GM19351 (cell line): ENCODE measurements around the gene TPSG1.
"Not testable (repeated sequence)": the region's sequence is repeated elsewhere in the genome, so short reads cannot be mapped to it uniquely, and the experiment has no call there.

Experiments used
- ATAC-seq: cut with Tn5 transposase; IDR thresholded peaks from one replicate; pipeline ENCODE4 v1.9.1; 2021; ENCODE audit warnings: mild to moderate bottlenecking, moderate library complexity; ENCODE audit not compliant: unreplicated experiment

The TPSG1 gene

DNA sequence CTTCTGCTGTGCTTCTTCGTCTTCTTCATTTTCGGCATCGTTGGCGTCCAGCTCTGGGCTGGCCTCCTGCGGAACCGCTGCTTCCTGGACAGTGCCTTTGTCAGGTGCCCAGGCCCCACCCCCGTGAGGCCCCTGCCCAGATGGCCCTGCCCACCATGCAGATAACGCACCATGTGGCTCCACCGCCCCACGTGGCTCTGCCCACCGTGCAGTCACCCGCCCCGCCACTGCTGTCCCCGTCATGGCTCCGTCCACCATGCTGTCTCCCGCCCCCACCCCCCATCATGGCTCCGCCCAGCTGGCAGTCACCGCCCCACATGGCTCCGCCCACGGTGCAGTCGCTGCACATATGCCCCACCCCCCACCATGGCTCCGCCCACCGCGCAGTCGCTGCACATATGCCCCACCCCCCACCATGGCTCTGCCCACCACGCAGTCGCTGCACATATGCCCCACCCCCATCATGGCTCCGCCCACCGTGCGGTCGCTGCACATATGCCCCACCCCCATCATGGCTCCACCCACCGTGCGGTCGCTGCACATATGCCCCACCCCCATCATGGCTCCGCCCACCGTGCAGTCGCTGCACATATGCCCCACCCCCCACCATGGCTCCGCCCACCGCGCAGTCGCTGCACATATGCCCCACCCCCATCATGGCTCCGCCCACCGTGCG lies 26.3 kb downstream of the TPSG1 start:
- ATAC-seq = not testable (repeated sequence)

DNA sequence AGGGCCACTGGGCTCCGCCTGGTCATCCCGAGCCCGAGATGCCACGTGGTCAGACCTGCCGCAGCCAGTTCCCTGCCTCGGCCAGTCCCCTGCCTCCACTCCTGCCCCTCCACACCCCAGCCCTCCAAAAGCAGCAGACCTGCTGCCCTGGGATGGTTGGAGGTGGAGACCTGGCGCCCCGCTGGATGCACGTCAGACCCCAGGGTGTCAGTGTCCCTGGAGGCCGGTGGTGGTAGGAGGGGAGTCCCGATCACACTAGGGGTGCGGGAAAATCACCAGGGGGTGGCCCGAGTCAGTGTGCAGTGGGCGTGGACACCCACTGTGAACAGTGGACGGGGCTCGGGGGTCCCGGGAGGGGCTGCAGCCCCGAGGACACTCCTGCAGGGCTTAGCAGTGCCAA lies 26.9 kb downstream of the TPSG1 start:
- ATAC-seq = no peak

DNA sequence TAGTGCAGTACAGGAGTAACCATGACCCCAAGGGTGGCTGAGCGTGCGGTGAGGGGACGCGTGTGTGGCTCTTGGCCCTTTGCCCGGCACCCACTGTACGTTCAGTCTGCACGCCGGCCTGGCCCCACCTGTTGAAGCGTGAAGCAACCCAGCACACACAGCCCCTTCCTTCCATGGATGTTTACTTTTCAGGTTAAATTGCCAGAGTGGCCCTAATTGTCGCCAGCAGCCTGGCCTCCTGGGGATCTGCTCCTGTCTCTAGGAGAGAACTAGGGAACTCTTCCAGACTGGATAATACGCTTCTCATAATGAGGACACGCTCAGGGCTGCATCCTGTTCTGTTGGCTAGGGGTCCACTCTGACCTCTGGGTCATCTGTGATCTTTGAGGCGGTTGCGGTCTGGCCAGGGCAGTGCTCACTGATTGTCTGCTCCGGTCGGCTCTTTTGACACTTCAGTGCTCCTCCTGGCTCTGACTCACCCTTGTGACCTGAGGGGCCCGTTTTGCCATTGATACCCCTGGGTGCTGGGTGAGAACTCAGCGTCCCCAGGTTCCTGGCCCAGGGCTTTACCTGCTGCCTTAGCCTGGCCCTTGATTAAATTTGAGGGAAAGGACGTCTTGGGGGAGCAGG lies 27.7 kb downstream of the TPSG1 start:
- no peak for ATAC-seq

DNA sequence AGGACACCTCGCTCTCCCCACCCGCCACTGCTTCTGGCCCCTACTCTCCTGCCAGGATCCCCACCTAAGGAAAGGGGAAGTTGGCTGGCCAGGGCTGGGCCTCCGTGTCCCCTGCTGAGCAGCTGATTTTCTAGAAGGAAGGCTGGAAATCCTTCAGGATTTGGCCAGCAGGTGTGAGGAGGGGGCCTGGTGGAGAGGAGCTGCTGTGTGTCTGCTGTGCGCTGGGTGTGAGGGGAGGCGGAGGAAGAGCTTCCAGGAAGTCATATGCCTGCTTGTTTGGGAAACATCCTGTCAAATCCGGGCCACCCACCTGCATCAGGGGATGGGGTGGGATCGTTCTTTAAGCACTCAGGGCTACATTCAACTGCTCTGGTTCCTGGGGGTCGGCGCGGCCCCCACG lies 28.6 kb downstream of the TPSG1 start:
- ATAC-seq = no peak

DNA sequence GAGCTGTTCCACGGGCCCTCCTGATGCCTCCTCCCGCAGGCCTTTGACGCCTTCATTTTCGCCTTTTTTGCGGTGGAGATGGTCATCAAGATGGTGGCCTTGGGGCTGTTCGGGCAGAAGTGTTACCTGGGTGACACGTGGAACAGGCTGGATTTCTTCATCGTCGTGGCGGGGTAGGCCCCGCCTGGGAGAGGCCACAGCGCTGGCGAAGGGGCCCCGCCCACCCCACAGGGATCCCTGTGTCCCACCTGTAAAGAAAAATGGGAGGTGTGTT lies 29.7 kb downstream of the TPSG1 start:
- no peak for ATAC-seq

DNA sequence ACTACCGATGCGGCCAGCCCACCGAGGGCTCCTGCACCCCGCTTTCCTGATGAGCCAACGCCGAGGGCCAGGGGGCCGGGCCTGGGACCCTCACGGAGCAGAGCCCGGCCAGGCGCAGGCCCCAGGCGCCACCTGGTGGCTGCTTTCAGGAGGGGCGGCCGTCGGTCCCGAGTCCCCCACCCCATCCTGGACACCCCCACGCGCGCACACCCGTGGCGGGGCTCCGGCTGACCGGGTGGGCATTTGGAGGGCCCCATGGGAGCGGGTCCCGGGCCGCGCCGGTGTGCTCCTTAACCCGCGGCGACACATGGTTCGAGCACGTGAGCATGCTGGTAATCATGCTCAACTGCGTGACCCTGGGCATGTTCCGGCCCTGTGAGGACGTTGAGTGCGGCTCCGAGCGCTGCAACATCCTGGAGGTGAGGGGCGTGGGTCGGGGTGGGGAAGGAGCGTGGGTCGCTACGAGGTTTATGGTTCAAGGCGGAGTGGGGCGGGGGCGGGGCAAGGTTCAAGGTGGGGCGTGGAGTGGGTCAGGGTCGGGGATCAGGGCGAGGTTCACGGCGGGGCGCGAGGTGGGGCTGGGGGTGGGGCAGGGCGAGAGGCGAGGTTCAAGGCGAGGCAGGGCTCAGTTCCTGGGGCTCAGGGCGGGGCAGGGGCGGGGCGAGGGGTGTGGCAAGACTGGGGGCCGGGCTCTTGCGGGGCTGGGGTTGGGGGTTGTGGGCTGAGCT lies 30.2 kb downstream of the TPSG1 start:
- no peak for ATAC-seq

DNA sequence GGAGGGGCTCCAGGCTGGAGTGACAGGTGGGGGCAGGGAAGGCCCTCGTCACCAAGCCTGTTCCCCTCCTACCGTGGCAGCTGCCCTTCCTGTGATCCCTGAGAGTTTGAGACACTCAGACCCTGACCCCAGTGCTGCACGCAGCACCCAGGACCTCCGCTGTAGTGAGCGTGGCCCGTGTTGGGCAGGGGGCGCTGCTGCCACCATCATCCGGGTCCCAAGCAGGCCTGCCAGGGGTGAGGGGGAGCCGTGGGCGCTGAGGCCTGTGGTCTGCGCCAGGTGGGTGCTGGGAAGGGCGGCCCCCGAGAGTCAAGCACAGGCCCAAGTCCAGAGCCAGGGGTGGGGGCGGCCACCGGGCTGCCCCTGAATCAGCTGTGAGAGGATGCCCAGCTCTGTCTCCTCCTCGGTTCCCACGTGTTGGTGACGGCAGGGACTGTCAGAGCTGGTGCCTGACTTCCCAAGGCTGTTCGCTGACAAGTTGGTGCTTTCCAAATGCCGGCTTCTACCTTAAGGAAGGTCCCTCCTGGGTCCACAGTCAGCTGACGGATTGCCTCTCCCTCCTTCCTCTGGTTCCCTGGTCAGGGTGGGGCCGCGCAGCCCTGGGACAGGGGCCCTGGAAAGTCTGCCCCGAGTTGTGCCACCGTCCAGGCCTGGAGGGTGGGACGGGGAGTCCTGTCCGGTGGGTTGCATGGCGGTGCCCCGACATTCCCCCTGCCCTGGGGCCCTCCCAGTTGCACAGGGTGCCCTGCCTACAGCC lies 31.1 kb downstream of the TPSG1 start:
- no peak for ATAC-seq

DNA sequence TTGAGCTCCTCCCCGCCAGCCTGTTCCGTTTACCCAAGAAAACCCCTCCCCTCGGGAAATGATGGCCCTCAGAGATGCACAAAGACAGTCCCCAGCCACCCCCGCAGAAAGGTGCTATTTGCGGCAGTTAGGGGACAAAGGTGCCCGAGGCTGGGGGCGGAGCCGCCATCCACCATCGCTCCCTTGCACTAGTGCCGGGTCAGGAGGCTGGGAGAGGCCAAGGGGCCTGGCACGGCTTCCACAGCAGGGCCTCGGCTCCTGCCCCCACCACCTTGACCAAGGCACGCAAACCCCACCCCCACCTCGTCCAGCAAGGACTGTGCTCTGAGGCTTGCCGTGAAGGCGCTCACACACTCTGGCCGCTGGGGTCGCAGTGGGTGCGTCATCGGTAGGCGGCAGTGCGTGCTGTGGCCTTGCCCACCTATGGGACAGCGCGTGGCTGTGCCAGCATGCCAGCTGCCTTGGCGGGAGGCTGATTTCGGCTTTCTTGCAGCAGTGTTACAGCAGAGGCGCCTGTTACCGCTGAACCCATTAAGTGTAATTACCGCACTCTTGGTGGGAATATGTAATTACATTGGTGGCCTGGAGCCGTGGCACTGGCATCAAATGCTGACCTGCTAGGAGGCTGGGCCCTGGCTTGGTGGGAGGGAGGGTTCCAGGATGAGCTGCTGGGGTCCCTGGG lies 31.8 kb downstream of the TPSG1 start:
- ATAC-seq = no peak

DNA sequence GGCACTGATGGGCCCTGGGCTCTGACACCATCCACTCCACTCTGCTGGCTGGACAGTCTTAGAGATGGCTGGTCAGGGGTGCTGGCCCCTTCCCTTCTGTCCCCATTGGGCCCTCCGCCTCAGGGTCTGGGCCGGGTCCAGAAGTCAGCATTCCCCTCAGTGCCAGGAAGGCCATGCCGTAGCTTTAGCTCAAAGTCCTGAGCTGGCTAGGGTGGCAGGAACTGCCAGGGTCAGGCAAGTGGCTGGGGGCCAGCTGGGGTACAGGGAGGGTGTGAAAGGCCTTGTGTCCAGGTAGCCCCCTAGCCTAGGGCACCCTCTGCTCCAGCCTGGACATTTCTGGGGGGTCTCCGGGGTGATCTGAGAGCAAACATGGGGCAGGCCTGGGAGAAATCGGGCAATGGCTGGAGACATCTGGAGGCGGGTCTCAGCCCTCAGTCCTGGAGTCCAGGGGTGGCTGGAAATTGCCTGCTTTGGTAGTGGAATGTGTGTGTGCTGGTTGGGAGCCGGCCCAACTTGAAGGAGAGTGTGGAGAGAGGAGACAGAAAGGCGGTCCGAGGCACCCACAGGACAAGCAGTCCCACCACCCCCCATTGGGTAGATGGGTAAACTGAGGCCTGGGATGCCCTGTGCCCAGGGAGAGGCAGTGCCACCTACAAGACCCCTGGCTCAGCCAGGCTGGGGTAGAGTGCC lies 32.5 kb downstream of the TPSG1 start:
- no peak for ATAC-seq

DNA sequence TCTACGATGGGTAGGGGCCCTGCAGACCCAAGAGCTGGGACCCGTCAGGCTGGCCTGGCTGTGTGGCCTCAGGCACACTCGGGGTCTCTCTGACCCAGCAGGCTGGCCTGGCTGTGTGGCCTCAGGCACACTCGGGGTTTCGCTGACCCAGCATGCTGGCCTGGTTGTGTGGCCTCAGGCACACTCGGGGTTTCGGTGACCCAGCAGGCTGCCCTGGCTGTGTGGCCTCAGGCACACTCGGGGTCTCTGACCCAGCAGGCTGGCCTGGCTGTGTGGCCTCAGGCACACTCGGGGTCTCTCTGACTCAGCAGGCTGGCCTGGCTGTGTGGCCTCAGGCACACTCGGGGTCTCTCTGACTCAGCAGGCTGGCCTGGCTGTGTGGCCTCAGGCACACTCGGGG lies 34.3 kb downstream of the TPSG1 start:
- ATAC-seq = not testable (repeated sequence)

DNA sequence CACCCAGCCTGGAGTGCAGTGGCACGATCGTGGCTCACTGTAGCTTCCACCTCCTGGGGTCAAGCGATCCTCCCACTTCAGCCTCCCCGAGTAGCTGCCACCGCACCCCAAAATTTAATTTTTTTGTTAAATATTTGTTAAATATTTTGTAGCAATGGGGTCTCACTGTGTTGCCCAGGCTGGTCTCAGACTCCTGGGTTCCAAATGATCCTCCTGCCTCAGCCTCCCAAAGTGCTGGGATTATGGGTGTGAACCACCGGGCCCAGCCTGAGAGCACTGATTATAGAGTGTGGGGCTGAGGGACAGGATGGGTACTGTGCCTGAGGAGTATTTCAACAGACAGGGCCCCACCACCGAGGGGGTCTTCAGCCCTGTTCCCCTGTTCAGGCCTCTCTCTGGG lies 35.6 kb downstream of the TPSG1 start:
- ATAC-seq = no peak

DNA sequence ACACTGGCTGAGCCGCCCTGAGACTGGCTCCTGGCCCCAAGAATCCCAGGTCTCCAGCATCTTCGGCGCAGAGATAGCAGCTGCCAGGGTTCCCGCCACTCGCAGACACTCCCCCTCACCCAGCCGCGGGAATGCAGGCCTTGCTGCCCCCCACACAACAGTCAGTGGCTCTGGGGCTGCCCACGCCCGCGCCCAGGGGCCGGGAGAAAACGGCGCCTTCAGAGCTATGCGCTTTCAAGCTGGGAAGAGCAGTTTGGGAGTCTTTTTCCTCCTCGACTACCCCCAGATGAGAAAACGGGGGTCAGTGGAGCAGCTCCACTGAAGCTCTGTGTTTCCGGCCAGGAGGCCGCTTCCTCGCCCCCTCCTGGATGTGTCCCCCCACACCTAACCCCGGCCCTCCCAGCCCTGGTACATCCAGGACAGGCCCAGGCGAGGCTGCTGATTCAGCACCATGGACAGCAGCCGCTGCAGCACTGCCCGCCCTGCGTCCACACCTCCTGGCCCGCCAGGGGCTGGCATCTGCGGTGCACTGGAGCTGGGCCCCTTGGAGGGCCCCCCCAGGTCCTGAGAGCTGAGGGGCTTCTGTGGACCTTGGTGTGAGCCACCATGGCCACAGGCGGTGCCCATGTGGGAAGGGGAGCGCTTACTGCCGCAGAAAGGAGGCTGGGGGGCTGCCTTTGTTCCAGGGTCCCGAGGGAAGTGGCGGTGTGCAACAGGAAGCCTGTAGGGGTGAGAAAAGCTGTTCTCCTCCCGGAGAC lies 36.5 kb downstream of the TPSG1 start:
- no peak for ATAC-seq

DNA sequence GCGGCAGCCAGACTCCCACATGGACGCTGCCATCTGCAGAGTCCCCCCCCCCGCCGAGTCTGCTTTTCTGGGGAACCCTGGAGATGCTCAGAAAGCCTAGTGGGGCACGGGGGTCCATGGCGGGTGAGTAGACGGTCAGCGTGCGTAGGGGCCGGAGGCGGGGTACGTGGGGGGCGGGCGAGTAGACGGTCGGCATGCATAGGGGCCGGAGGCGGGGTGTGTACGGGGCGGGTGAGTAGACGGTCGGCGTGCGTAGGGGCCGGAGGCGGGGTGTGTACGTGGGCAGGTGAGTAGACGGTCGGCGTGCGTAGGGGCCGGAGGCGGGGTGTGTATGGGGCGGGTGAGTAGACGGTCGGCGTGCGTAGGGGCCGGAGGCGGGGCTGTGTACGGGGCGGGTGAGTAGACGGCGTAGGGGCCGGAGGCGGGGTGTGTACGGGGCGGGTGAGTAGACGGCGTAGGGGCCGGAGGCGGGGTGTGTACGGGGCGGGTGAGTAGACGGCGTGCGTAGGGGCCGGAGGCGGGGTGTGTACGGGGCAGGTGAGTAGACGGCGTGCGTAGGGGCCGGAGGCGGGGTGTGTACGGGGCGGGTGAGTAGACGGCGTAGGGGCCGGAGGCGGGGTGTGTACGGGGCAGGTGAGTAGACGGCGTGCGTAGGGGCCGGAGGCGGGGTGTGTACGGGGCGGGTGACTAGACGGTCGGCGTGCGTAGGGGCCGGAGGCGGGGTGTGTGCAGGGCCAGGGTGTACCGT lies 39.4 kb downstream of the TPSG1 start:
- not testable (repeated sequence) for ATAC-seq

DNA sequence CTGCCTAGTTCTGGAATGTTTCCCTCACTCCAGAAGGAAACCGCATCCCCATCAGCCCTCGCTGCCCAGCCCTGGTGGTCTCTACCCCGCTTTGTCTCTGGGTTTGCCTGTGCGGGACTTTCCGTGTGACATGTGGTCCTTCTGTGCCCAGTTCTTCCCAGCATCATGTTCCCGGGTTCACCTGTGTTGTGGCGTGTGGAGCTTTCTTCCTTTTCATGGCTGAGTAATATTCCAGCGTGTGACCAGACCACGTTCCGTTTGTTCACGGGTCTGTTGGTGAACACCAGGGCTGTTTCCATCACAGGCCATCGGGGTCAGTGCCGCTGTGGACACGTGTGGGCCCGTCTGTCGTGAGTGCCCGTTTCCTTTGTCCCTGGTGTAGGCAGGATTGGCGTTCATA lies 40.1 kb downstream of the TPSG1 start:
- ATAC-seq = no peak

DNA sequence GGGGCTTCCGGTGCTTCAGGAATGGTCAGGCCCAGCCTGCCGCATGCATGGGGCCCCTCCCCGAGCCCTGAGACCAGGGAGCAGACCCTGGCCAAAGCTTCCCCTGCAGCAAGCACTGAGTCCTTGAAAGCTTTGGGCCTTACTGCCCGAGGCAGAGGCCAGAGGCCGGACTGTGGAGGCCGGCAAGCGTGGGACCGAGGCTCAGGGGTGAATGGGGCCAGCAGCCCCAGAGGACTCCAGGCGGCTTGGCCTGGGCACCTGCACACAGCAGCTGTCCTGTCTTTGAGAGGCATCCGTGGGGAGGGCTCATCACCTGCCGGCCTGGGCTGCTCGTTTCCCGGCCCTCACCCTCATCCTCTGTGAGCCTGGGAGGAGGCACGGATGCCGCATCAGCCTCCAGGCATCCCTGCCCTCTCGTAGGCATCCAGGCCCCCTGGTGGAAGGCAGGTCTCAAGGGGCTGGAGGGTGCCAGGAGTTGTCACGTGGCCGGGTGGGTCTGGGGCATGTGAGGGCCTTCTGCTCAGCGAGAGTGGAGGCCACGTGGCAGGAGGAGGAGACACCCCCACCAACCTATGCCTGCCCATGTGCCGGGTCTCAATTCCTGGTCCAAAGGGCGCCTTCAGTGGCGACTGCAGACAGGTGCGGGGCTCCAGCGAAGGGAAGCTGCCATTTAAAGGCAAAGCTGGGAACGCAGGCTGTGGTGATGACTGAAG lies 40.8 kb downstream of the TPSG1 start:
- no peak for ATAC-seq

DNA sequence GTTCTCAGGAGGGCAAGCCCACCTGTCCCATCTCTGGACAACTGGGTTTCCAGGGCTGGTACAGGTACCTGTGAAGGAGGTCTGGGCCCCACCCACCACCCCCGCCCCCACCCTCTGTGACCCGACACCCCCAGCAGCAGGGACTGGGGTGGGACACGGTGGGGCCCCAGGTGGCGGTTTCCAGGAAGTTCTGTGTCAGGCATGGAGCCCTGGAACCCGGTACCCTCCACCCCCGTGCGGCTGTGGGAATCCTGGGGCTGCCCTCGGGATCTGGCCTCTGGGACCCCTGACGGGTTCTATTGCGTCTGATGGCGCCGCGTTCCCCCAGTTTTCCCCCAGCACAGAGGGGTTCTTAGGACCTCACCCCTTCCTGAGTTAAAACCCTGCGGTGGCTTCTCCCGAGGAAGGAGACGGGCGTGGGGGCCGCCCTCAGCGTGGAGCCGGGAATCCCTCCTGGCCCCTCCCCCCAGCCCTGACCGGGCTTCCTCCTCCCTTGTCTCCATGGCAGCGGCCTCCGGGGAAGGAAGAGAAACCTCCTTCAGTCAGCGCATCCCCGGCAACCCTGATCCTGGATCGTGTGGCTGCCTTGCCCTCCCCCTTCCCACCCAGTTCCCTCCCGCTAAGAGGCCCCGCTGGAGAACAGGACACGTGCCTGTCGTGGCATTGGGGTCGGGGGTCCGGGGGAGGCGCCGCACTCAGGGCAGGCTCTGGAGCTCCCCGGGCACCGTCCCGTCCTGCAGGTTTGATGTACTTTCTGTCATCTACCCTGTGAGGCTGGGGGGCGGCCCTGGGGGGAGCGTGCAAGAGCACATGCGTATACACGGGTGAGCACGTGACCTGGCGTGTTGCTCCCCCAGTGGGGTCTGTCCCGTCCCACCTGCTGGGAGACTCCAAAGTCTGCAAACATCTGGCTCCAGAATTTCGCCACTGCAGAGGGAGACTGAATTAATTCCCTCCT lies 41.8 kb downstream of the TPSG1 start:
- no peak for ATAC-seq

DNA sequence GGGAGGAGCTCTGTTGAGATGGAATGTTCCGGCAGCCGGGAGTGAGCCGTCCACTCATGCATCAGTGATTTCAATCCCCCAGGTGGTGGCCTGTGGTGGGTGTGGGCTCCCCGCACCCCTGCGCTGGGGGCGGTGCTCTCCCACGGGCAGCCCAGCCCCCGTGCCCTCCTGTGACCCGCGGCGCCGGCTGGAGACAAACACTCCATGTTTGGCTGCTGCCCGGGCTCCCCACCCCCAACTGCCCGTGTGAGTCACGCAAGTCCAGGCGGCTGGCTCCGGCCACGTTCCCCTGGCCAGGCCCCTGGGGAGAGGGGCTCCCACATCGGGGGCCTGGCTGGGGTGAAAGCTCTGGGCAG lies 42.8 kb downstream of the TPSG1 start:
- no peak for ATAC-seq
